Neural progenitor cell (in vitro differentiated cells): ENCODE measurements around the gene TTC23L.

Experiments used
- EZH2 ChIP-seq: fragments of 200-600 bp; sonication (generic); IDR thresholded peaks from 2 replicates; pipeline ENCODE4 v1.6.1; 2017; ENCODE audit warnings: antibody characterized with exemption, mild to moderate bottlenecking, moderate library complexity
- TF ChIP-seq, protein P1 (sequence below): fragments of 200-600 bp; sonication (generic); IDR thresholded peaks from 2 replicates; pipeline ENCODE4 v1.5.1; 2017; ENCODE audit warnings: antibody characterized with exemption, mild to moderate bottlenecking

DNA sequence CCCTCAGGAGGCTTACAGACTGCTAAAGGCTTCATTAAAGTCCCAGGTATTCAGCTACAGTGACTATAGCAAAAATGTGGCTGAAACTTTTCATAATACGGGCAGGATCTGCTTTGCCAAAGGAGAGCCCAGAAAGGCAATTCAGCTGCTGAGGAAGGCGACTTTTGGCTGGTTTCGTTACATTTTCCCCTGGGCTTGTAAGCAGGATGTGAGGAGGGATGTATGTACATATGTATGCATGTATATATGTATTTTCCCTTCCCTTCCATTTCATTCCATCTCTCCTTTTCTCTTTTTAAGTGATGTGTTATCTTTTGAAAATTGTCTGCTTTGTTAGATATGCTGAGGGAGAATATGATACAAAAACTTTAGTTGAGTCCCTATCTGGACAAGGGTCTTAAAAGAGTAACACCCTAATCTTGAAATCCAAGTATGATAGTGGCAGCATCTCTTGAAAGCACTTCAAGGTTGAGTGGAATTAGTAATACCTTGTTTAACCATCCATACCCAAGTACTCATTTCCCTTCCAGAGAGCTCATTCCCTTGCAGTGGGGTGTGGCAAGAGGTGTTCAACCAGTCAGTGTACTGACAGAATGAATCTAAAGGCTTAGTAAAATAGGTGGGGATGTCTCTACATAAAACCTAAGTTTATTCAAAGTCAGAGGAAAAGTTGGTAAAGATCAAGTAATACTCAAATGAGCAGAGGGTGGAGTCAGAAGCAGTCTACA is 47.6 kb downstream of the TTC23L start:
- TF ChIP-seq, protein P1, sequence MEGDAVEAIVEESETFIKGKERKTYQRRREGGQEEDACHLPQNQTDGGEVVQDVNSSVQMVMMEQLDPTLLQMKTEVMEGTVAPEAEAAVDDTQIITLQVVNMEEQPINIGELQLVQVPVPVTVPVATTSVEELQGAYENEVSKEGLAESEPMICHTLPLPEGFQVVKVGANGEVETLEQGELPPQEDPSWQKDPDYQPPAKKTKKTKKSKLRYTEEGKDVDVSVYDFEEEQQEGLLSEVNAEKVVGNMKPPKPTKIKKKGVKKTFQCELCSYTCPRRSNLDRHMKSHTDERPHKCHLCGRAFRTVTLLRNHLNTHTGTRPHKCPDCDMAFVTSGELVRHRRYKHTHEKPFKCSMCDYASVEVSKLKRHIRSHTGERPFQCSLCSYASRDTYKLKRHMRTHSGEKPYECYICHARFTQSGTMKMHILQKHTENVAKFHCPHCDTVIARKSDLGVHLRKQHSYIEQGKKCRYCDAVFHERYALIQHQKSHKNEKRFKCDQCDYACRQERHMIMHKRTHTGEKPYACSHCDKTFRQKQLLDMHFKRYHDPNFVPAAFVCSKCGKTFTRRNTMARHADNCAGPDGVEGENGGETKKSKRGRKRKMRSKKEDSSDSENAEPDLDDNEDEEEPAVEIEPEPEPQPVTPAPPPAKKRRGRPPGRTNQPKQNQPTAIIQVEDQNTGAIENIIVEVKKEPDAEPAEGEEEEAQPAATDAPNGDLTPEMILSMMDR = no peak
- no peak for TF ChIP-seq EZH2
